Fibroblast of lung (primary cell): ENCODE results near the gene ETV6. TPM values are rescaled to one million over a fixed set of nuclear protein-coding genes. Genes with fewer than 3 reads are reported as not detected.

Experiments
- DNase-seq, 2 donors: peaks; one replicate each; pipeline versions ENCODE4 v3.0.0 to v3.0.0-alpha.2; 2010; ENCODE audit warnings: low read depth in 2 of 2
- H2AFZ ChIP-seq: 2 replicates; pipeline ENCODE4 v1.5.1; 2012; ENCODE audit warnings: low read length, control low read depth, inconsistent platforms
- H3K27ac ChIP-seq: 2 replicates; pipeline ENCODE4 v1.5.1; 2011; ENCODE audit warnings: low read length, control low read depth; ENCODE audit not compliant: insufficient read depth
- H3K27me3 ChIP-seq: 2 replicates; pipeline ENCODE4 v1.5.1; 2011; ENCODE audit warnings: mild to moderate bottlenecking, low read length; ENCODE audit not compliant: control insufficient read depth, insufficient read depth
- H3K36me3 ChIP-seq: 2 replicates; pipeline ENCODE4 v1.5.1; 2011; ENCODE audit warnings: low read length; ENCODE audit not compliant: control insufficient read depth, insufficient read depth
- H3K4me1 ChIP-seq: 2 replicates; pipeline ENCODE4 v1.5.1; 2011; ENCODE audit warnings: low read length; ENCODE audit not compliant: control insufficient read depth, insufficient read depth; ENCODE audit errors: extremely low read depth
- H3K4me2 ChIP-seq: 2 replicates; pipeline ENCODE4 v1.5.1; 2011; ENCODE audit warnings: low read length, control low read depth; ENCODE audit not compliant: insufficient read depth; ENCODE audit errors: extremely low read depth
- H3K4me3 ChIP-seq, 4 experiments: fragments of 200-600 bp in 1 of 4; sonication (generic) in 1 of 4; replicated peaks in 1 of 4; 2 replicates each; pipeline ENCODE4 v1.5.1; 2011 to 2016; ENCODE audit warnings: low read length in 4 of 4, low read depth in 3 of 4, mild to moderate bottlenecking in 3 of 4, control low read depth in 2 of 4, inconsistent platforms in 1 of 4, mixed read lengths in 1 of 4; ENCODE audit not compliant: insufficient read depth in 1 of 4; ENCODE audit errors: control extremely low read depth in 1 of 4
- H3K79me2 ChIP-seq: 2 replicates; pipeline ENCODE4 v1.5.1; 2012; ENCODE audit warnings: mild to moderate bottlenecking, low read length, inconsistent platforms; ENCODE audit not compliant: control insufficient read depth, insufficient read depth
- H3K9ac ChIP-seq: 2 replicates; pipeline ENCODE4 v1.5.1; 2011; ENCODE audit warnings: mild to moderate bottlenecking, low read length, control low read depth; ENCODE audit not compliant: insufficient read depth
- H3K9me3 ChIP-seq: 2 replicates; pipeline ENCODE4 v1.5.1; 2012; ENCODE audit warnings: low read depth, low read length; ENCODE audit not compliant: control insufficient read depth, insufficient read depth
- H4K20me1 ChIP-seq: 2 replicates; pipeline ENCODE4 v1.5.1; 2011; ENCODE audit warnings: low read length; ENCODE audit not compliant: control insufficient read depth, insufficient read depth; ENCODE audit errors: extremely low read depth
- EZH2 ChIP-seq: IDR thresholded peaks from 2 replicates; pipeline ENCODE4 v1.5.1; 2012; ENCODE audit warnings: low read length, control low read depth, mild to moderate bottlenecking; ENCODE audit errors: missing control alignments
- polyA plus RNA-seq, 2 donors: library from polyadenylated mRNA; depleted of rRNA in 1 of 2; stranded (reverse) in 1 of 2; unstranded in 1 of 2; fragments of >200 nt; gene quantifications; 2 replicates each; pipeline ENCODE4 v1.2.1, GENCODE V29; 2011 to 2012; ENCODE audit warnings: missing spikeins in 1 of 2
- total RNA-seq: library from RNA; depleted of rRNA; stranded (reverse); fragments of >200 nt; gene quantifications from 2 replicates; pipeline ENCODE4 v1.2.1, GENCODE V29; 2014
- TF ChIP-seq, protein P1 (sequence below), 2 donors: IDR thresholded peaks in 1 of 2; conservative IDR thresholded peaks in 1 of 2; 1 replicate in 1 of 2; 2 replicates in 1 of 2; pipeline ENCODE4 v1.5.1; 2011 to 2012; ENCODE audit warnings: low read length in 2 of 2, control low read depth in 1 of 2, inconsistent platforms in 1 of 2, low read depth in 1 of 2, mild to moderate bottlenecking in 1 of 2

ETV6 gene
- total and polyA plus RNA-seq, 2 donors (not counting 1 experiment from before 2014, with no cell fraction given): 4.3 to 8.9 TPM

- no peaks in the 10 kb centered on the region for H3K27me3 ChIP-seq
- H4K20me1 ChIP-seq: peaks cover 2% of the 10 kb centered on the region
- H3K4me3 ChIP-seq: no peak overlapping the region
- H3K27ac ChIP-seq: no peak overlapping the region
- H3K36me3 ChIP-seq: no peaks in the 10 kb centered on the region
- no peak for DNase-seq
- no peak overlapping the region for H2AFZ ChIP-seq
- H3K79me2 ChIP-seq: peaks cover 45% of the 10 kb centered on the region
- no peaks in the 10 kb centered on the region for H3K9me3 ChIP-seq
- no peaks in the 10 kb centered on the region for H3K4me1 ChIP-seq
- no peak for TF ChIP-seq EZH2
- TF ChIP-seq, protein P1, sequence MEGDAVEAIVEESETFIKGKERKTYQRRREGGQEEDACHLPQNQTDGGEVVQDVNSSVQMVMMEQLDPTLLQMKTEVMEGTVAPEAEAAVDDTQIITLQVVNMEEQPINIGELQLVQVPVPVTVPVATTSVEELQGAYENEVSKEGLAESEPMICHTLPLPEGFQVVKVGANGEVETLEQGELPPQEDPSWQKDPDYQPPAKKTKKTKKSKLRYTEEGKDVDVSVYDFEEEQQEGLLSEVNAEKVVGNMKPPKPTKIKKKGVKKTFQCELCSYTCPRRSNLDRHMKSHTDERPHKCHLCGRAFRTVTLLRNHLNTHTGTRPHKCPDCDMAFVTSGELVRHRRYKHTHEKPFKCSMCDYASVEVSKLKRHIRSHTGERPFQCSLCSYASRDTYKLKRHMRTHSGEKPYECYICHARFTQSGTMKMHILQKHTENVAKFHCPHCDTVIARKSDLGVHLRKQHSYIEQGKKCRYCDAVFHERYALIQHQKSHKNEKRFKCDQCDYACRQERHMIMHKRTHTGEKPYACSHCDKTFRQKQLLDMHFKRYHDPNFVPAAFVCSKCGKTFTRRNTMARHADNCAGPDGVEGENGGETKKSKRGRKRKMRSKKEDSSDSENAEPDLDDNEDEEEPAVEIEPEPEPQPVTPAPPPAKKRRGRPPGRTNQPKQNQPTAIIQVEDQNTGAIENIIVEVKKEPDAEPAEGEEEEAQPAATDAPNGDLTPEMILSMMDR (conservative IDR thresholded peaks at IDR 0.05 in 1 of 2, IDR thresholded peaks at IDR 0.05 in 1 of 2; ENCODE audit: low read depth in 1 of 2, low read length in 2 of 2): no peak
- H3K4me2 ChIP-seq: no peak overlapping the region
- H3K9ac ChIP-seq: no peak overlapping the region
Observed at GRCh38 chr12:11655842-11656241, 6.4 kb downstream of the ETV6 start.

- Histone ChIP-seq H3K9ac (no peak overlapping the region), H3K27ac (no peak overlapping the region), H4K20me1 (peaks cover 2% of the 10 kb centered on the region), H3K4me1 (no peaks in the 10 kb centered on the region), H3K4me3 (no peak overlapping the region), H3K36me3 (no peaks in the 10 kb centered on the region), H3K9me3 (no peaks in the 10 kb centered on the region), H3K27me3 (no peaks in the 10 kb centered on the region), H2AFZ (no peak overlapping the region), H3K79me2 (peaks cover 40% of the 10 kb centered on the region), H3K4me2 (no peak overlapping the region)
- TF ChIP-seq, protein P1 (conservative IDR thresholded peaks at IDR 0.05 in 1 of 2, IDR thresholded peaks at IDR 0.05 in 1 of 2; ENCODE audit: low read depth in 1 of 2, low read length in 2 of 2): no peak
- TF ChIP-seq EZH2: no peak
- peak in 1 of 2 donors; percentile 18 for DNase-seq
Observed at GRCh38 chr12:11656550-11656949, 7.1 kb downstream of the ETV6 start.

GRCh38 chr12:11657511-11657910, 8.0 kb downstream of the ETV6 start:
- Histone ChIP-seq H4K20me1 (peaks cover 2% of the 10 kb centered on the region), H3K27ac (no peak overlapping the region), H3K4me2 (no peak overlapping the region), H3K27me3 (no peaks in the 10 kb centered on the region), H3K4me3 (no peak overlapping the region), H3K9me3 (no peaks in the 10 kb centered on the region), H3K36me3 (no peaks in the 10 kb centered on the region), H3K4me1 (no peaks in the 10 kb centered on the region), H2AFZ (no peak overlapping the region), H3K9ac (no peak overlapping the region), H3K79me2 (peaks cover 32% of the 10 kb centered on the region)
- TF ChIP-seq EZH2: no peak
- TF ChIP-seq, protein P1 (conservative IDR thresholded peaks at IDR 0.05 in 1 of 2, IDR thresholded peaks at IDR 0.05 in 1 of 2; ENCODE audit: low read depth in 1 of 2, low read length in 2 of 2): no peak
- DNase-seq: peak in 1 of 2 donors; percentile 34
